Aorta (tissue), 5 donors: ENCODE results near the gene SLC16A1. TPM values are rescaled to one million over a fixed set of nuclear protein-coding genes. Genes with fewer than 3 reads are reported as not detected.
A peak's percentile ranks its signal among the peaks of the same experiment; 100 is the strongest.

Experiments used
- ATAC-seq: fragments of 200-7000 bp; cut with Tn5 transposase; one replicate; pipeline ENCODE4 v1.9.1; 2022; ENCODE audit warnings: moderate library complexity; ENCODE audit not compliant: low FRiP score
- DNase-seq, 2 donors: peaks; one replicate each; pipeline ENCODE4 v3.0.0-alpha.2; 2020
- H3K27ac ChIP-seq, 2 donors: one replicate each; pipeline ENCODE4 v1.5.1; 2013; ENCODE audit warnings: low read length in 2 of 2, mild to moderate bottlenecking in 2 of 2, moderate library complexity in 2 of 2, control low read depth in 1 of 2, inconsistent platforms in 1 of 2, low read depth in 1 of 2
- H3K27me3 ChIP-seq, 2 donors: one replicate each; pipeline ENCODE4 v1.6.1; 2013; ENCODE audit warnings: control low read depth in 1 of 2, low read length in 1 of 2, mild to moderate bottlenecking in 1 of 2, moderate library complexity in 1 of 2; ENCODE audit not compliant: insufficient read depth in 2 of 2, control insufficient read depth in 1 of 2
- H3K36me3 ChIP-seq, 2 donors: one replicate each; pipeline ENCODE4 v1.6.1; 2013; ENCODE audit warnings: control low read depth in 1 of 2, low read length in 1 of 2, mild to moderate bottlenecking in 1 of 2; ENCODE audit not compliant: insufficient read depth in 2 of 2, control insufficient read depth in 1 of 2
- H3K4me1 ChIP-seq, 2 donors: one replicate each; pipeline ENCODE4 v1.6.1; 2013; ENCODE audit warnings: low read length in 2 of 2, control low read depth in 1 of 2, mild to moderate bottlenecking in 1 of 2, moderate library complexity in 1 of 2; ENCODE audit not compliant: insufficient read depth in 2 of 2, control insufficient read depth in 1 of 2
- H3K4me3 ChIP-seq, 2 donors: one replicate each; pipeline ENCODE4 v1.5.1; 2013; ENCODE audit warnings: low read length in 2 of 2, control low read depth in 1 of 2, mild to moderate bottlenecking in 1 of 2
- H3K9me3 ChIP-seq: one replicate; pipeline ENCODE4 v1.6.1; 2013; ENCODE audit warnings: mild to moderate bottlenecking, low read length; ENCODE audit not compliant: control insufficient read depth
- WGBS, 2 donors: extraction: QIAGEN DNeasy Blood & Tissue Kit; methylation state at CpG; one replicate each; pipeline ENCODE4 v1.1.7; 2013; 5-methylcytosine and 5-hydroxymethylcytosine counted together
- intact Hi-C, 2 donors: fragments of 100-400 bp; cut with DNase I; formaldehyde crosslinking; loops; one replicate each; pipeline versions ENCODE4 v1.14.2 to v1.15.0; 2022
- polyA plus RNA-seq, 2 donors: library from polyadenylated mRNA; stranded (reverse); fragments of 200-250 nt; gene quantifications; one replicate each; pipeline ENCODE4 v1.2.3, GENCODE V29; 2013
- total RNA-seq, 2 donors: library from RNA; stranded (reverse); fragmentation: NEBNext Ultra II Directional; extraction: Animal tissue kit (Norgen Biotek cat#: 25700); gene quantifications; one replicate each; pipeline ENCODE4 v1.2.1, GENCODE V29; 2021
- donor health status: healthy with polysubstance abuse.
- donor health status: Bipolar disorder and iron deficiency.
- donor health status: DM: no; HTN: no; CAD: no.
- donor health status: DM: no; HTN: no; CAD: no.
- donor health status: DM: yes; HTN: yes; CAD: no.

SLC16A1 gene
- total and polyA plus RNA-seq, 4 donors: 3.0 to 32.4 (median 19.7) TPM

GRCh38 chr1:112957133-112957812, 1.3 kb upstream of the SLC16A1 start:
- ATAC-seq: peak; percentile 17

GRCh38 chr1:112956544-112957132, 642 bp upstream of the SLC16A1 start:
- Histone ChIP-seq H3K27ac (peak overlapping the region; percentile 15 to 66), H3K4me1 (no peaks in the 10 kb centered on the region), H3K36me3 (no peaks in the 10 kb centered on the region), H3K4me3 (peak overlapping the region; percentile 51 to 56), H3K9me3 (no peaks in the 10 kb centered on the region), H3K27me3 (no peaks in the 10 kb centered on the region)
- ATAC-seq (peak; percentile 36), DNase-seq (no peak)
- intact Hi-C loops: loop anchor here (2.0 to 5.0 kb wide), 4 partner anchors 40 to 86 kb away; no protein-coding TSS in a partner anchor
- 1 to 2% methylated on average over 38 of the region's 38 CpGs for WGBS, 2 donors

More at GRCh38 chr1:112957133-112957812, 1.3 kb upstream of the SLC16A1 start:
- DNase-seq: no peak
- intact Hi-C loops: loop anchor here (2.0 to 5.0 kb wide), 4 partner anchors 40 to 85 kb away; no protein-coding TSS in a partner anchor
- Histone ChIP-seq H3K9me3 (no peaks in the 10 kb centered on the region), H3K27ac (peak overlapping the region; percentile 28 to 66), H3K4me3 (peak overlapping the region in 1 of 2 donors; percentile 0), H3K27me3 (no peaks in the 10 kb centered on the region), H3K4me1 (no peaks in the 10 kb centered on the region), H3K36me3 (no peaks in the 10 kb centered on the region)
- 11 to 17% methylated on average over 11 of the region's 11 CpGs for WGBS, 2 donors

GRCh38 chr1:112954945-112955772, 837 bp downstream of the SLC16A1 start:
- Histone ChIP-seq H3K36me3 (no peaks in the 10 kb centered on the region), H3K4me1 (no peaks in the 10 kb centered on the region), H3K9me3 (no peaks in the 10 kb centered on the region), H3K27me3 (no peaks in the 10 kb centered on the region), H3K4me3 (peak overlapping the region; percentile 51 to 56), H3K27ac (peak overlapping the region; percentile 20 to 71)
- WGBS, 2 donors: 1 to 2% methylated on average over 29 of the region's 29 CpGs
- peak; percentile 65 to 85 for DNase-seq
- intact Hi-C loops: loop anchor here (2.0 to 5.0 kb wide), 3 partner anchors 42 to 238 kb away; no protein-coding TSS in a partner anchor
- peak; percentile 37 for ATAC-seq

- Histone ChIP-seq H3K27me3 (no peaks in the 10 kb centered on the region), H3K27ac (no peak overlapping the region), H3K36me3 (no peaks in the 10 kb centered on the region), H3K4me3 (no peak overlapping the region), H3K9me3 (no peaks in the 10 kb centered on the region), H3K4me1 (no peaks in the 10 kb centered on the region)
- intact Hi-C loops: loop anchor here in 1 of 2 donors (2.0 kb wide), 1 partner anchor 237 kb away; no protein-coding TSS in a partner anchor
- DNase-seq: no peak
- 63 to 79% methylated on average over 4 of the region's 4 CpGs for WGBS, 2 donors
- ATAC-seq: no peak
Observed at GRCh38 chr1:112954017-112954650, 1.9 kb downstream of the SLC16A1 start.

GRCh38 chr1:112950426-112950825, 5.6 kb downstream of the SLC16A1 start:
- ATAC-seq (no peak), DNase-seq (no peak)
- H3K4me1 ChIP-seq: no peaks in the 10 kb centered on the region
- intact Hi-C loops: no loop called here
- no peak overlapping the region for H3K4me3 ChIP-seq
- H3K36me3 ChIP-seq: no peaks in the 10 kb centered on the region
- H3K9me3 ChIP-seq: no peaks in the 10 kb centered on the region
- 96 to 98% methylated on average over 1 of the region's 1 CpG for WGBS, 2 donors
- no peaks in the 10 kb centered on the region for H3K27me3 ChIP-seq
- H3K27ac ChIP-seq: no peak overlapping the region

GRCh38 chr1:112946683-112947082, 9.3 kb downstream of the SLC16A1 start:
- ATAC-seq (no peak), DNase-seq (no peak)
- Histone ChIP-seq H3K4me1 (no peaks in the 10 kb centered on the region), H3K36me3 (no peaks in the 10 kb centered on the region), H3K27ac (no peak overlapping the region), H3K27me3 (no peaks in the 10 kb centered on the region), H3K4me3 (no peak overlapping the region), H3K9me3 (no peaks in the 10 kb centered on the region)
- intact Hi-C loops: no loop called here
- 57 to 63% methylated on average over 3 of the region's 3 CpGs for WGBS, 2 donors

- ATAC-seq (no peak), DNase-seq (no peak)
- intact Hi-C loops: no loop called here
- WGBS, 2 donors: 77 to 79% methylated on average over 3 of the region's 3 CpGs
- Histone ChIP-seq H3K27me3 (no peaks in the 10 kb centered on the region), H3K9me3 (no peaks in the 10 kb centered on the region), H3K4me1 (peaks cover 2% of the 10 kb centered on the region in 2 donors), H3K4me3 (no peak overlapping the region), H3K27ac (no peak overlapping the region), H3K36me3 (no peaks in the 10 kb centered on the region)
Observed at GRCh38 chr1:112939810-112940209, 16.2 kb downstream of the SLC16A1 start.

- Histone ChIP-seq H3K4me3 (no peak overlapping the region), H3K4me1 (peaks cover 2% of the 10 kb centered on the region in 2 donors), H3K27me3 (no peaks in the 10 kb centered on the region), H3K36me3 (no peaks in the 10 kb centered on the region), H3K27ac (no peak overlapping the region), H3K9me3 (no peaks in the 10 kb centered on the region)
- ATAC-seq (no peak), DNase-seq (no peak)
- 69 to 77% methylated on average over 3 of the region's 3 CpGs for whole genome bisulfite sequencing, 2 donors
- intact Hi-C loops: no loop called here
Observed at GRCh38 chr1:112938210-112938609, 17.8 kb downstream of the SLC16A1 start.
